ENCODE data around the gene GMPPB.

Gene GMPPB

DNA sequence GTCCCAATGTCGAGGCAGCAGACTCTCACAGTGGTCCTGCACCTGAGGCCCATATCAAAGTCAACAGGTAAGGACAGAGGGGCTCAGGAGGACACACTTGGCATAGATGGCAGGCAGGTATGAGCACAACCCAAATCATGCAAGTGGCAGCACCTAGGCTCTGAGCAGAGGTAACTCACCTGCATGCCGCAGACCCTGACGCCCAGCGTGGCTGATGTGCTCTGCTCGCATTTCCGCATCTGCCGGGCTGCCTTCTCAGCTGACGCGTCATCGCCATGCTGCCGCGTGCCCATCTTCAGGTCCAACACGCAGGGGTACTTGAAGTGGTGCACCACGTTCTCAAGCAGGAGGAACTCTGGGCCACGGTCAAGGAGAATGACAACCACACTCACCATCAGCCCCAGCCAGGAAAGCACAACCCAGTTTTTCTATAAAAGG, 4.2 kb upstream of the GMPPB start:
- DNase-seq: no peak

GRCh38 chr3:49727154-49727923, 3.6 kb upstream of the GMPPB start:
- DNase-seq: no peak

DNA sequence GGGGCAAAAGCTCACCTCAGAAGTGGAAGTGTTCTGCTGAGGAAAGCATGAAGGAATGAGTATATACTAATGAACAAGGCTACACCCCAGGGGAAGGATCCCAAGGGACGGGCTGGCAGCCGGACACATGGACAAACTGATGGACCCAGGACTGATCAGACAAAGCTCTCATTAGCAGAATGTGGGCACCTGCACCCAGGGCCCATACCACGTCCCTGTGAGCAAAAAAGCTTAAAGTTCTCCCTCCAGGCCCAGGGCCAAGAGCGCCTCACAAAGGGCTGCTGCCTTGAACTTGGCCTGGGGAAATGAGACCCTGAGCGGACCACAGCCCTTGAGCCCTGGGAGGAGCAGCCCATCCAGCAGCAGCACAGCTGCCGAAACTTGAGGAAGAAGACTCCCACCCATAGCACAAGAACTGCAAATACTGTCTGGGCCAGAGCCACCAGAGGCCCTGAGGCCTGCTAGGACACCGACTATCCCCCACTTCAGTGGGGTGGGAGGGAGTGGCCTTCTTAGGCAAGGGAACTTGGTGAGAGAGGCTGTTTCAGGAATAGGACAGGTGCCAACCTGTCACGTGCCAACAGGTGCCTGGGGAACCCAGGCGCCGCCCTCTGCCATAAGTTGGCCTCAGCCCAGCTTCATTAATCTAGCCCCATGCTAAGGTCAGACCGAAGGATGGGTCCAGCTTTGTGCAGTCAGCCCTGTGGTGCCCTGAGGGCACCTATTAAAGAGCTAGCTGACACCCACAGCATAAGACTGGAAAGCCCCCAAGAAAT, 2.3 kb upstream of the GMPPB start:
- no peak for DNase-seq

- DNase-seq: no peak
Observed at GRCh38 chr3:49724586-49724985, 835 bp upstream of the GMPPB start.

GRCh38 chr3:49723296-49723627, 489 bp downstream of the GMPPB start:
- no peak for DNase-seq

DNA sequence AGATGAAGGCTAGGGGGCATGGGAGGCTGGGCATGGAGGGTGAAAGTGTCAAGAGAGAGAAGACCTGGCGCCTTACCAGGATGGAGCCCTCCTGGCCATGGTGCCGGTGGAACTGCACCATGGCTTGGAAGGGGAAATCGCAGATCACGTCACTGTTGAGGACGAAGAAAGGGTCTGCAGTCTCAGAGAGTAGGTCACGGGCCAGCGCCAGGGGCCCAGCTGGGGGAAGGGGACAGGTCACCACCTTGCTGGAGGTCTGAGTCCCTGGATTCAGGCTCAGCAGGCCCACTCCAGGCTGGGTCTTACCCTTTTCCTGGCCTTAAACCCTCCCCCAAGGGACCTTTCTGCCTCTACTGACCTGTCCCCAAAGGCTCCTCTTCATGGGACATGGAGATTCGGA, 855 bp downstream of the GMPPB start:
- DNase-seq: no peak

DNA sequence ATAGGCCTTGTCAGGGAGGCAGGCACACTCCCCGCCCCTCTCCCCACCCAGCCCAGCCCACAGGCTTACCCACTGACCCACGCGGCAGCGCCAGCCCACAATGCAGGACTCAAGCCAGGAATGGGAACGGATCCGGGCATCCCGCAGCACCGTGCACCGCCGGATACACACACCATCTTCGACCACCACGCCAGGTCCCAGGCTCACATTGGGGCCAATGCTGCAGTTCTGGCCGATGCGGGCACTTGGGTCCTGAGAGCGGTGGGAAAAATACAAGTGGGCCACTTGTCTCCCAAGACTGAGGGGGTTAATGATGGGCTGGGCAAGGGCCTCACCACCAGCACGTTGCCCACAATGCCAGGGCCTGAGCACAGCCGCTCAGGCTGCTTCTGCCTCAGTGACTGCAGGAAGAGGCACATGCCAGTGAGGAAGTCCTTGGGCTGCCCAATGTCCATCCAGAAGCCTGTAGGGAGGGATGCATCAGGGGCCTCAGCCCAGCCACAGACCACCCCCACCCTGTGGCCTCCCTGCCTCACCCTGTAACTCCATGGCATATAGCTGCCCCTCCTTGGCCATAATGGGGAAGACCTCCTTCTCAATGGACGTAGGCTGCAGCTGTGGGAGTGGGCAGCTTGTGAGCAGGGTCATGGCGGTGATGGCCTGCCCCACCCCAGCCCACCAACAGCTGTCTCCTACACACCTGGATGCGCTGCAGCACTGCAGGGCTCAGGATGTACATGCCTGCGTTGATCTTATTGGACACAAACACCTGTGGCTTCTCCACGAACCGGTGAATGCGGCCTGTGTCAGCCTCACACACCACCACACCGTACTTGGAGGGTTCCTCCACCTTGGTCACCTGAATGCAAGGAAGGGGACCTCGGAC, 1.6 kb downstream of the GMPPB start:
- DNase-seq: no peak

DNA sequence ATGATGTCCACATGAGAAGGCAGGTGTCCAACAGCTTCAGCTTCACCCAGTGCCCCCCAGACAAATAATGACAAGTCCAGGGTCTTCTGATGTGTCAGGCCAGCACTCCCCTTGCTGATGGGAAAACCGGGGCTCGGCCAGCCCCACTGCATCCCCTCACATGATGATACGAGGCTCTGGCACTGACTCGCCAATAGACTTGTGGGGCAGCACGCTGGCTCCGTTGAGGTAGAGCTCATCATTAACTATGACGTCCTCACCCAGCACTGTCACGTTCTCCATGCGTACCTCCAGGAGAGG, 2.2 kb downstream of the GMPPB start:
- no peak for DNase-seq

GRCh38 chr3:49720855-49721595, 2.7 kb downstream of the GMPPB start:
- no peak for DNase-seq

- DNase-seq: no peak
Observed at GRCh38 chr3:49719214-49719884, 4.4 kb downstream of the GMPPB start, which contains the start of gene AMIGO3. AMIGO3 (minus strand) TSS chr3:49719684; CDS start chr3:49719465, 219 bp downstream.

GRCh38 chr3:49718858-49719213, 4.9 kb downstream of the GMPPB start:
- no peak for DNase-seq

- no peak for DNase-seq
Observed at GRCh38 chr3:49717959-49718857, 5.5 kb downstream of the GMPPB start.

DNA sequence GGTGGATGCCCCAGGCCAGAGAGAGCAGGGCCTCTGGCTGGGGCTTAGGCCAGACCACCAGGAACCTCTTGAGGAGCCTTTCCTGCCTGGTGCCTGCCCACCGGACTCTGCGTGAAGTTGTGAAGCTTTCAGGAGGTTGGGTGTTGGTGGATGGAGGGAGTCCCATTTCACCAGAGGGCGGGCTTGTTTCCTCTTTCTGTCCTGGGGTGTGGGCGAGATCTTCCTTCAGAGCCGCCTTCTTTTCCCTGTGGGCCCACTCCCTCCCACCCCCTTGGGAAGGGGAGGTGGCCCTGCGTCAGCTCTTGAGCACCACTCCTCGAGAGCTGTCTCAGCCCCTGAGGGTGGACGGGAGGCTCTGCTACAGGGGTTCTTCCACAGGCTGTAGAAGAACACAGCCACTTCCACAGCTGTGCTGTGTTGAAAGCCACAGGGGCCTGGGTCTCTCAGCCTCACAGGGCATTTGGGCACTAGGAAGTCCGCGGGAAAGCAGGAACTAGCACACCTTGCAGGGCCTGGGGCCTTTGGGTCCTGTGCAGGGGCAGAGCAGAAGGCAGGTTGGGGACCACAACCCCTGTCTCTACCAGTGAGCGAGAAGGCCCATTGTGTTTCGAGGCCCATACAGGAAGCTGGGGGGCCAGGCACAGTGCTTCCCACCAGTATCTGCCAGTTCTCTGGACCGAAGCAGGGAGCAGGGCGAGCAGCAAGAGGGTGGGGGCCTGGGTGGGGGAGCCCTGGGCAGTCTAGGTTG, 6.4 kb downstream of the GMPPB start:
- no peak for DNase-seq

GRCh38 chr3:49716691-49717210, 7.0 kb downstream of the GMPPB start:
- no peak for DNase-seq

- no peak for DNase-seq
Observed at GRCh38 chr3:49716169-49716568, 7.6 kb downstream of the GMPPB start.

- no peak for DNase-seq
Observed at GRCh38 chr3:49715611-49716121, 8.1 kb downstream of the GMPPB start.

DNA sequence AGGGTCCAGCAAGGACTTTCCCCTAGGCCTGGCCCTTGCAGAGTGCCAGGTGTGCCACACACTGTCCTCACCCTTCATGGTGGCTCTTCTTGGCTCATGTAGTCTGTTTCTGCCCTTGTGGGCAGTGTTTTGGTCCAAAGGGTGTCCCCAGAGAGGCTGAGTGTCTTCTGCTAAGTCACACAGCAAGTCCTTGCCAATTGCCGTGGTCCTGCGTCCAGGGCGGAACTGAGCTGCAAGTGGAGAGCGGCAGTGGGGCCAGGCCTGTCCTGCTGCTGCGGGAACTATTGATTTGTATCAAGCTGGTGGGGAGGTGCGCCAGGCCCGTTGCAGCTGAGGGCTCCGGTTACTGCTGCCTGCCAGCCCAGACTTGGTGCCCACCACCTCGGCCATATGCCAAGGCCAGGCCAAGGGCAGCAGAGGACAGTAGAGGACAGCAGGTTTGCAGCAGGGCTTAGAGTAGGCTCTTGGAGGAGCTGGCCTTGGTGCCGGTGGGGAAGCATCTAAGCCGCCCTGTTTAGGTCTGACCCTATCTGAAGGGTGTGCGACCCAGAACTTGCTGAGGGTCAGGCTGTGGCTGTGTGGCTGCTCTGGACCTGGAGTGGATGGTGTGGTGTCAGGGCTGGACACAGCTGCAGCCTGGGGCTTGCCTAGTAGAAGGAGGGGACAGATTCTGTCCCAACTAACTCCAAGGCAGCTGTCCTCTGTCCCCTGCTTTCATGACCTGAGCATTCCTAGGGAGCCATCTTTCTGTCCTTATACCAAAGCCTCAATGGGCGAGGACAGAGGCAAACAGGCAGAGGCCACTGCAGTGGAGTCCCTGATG, 8.8 kb downstream of the GMPPB start:
- no peak for DNase-seq

DNA sequence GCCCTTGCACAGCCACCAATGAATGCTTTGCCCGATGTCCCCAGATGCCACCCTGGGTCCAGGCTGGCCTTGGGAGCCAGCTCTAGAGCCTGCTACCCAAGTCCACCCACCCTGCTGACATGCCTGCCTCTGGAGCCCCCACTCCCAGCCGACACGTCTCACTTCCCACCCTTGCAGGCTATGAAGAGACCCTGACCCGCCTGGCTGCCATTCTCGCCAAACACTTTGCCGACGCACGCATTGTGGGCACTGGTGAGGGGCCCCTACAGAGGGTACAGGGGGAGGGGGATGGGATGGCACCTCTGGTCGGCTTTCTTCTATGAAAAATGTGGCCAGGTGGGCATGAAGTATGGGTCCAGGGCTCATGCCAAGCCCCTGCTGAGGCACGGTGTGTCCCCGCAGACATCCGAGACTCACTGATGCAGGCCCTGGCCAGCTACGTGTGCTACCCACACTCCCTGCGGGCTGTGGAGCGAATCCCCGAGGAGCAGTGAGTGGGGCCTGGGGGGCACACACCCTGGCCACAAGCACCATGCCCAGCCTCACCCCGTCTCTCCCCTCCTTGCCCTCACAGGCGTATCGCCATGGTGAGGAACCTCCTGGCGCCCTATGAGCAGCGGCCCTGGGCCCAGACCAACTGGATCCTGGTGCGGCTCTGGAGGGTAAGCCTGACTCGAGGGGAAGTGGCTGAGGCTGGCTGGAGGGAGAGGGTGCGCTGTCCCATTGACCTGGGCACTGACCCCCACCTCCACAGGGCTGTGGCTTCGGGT, 10.2 kb downstream of the GMPPB start:
- DNase-seq: no peak

Measured in GF-D8 (cell line).